GM13977 (cell line): ENCODE data around the gene CWC22.
"Not testable (repeated sequence)": the region's sequence is repeated elsewhere in the genome, so short reads cannot be mapped to it uniquely, and the experiment has no call there.

Source experiments
- DNase-seq: peaks from one replicate; pipeline ENCODE4 v3.0.0; 2012; ENCODE audit warnings: low spot score
- in situ Hi-C: fragments of 300-500 bp; cut with MboI; formaldehyde crosslinking; loops from one replicate; pipeline ENCODE4 v1.12.0; 2022; ENCODE audit warnings: low sequenced_read_pairs, low pct_unique_long_range_greater_than_20kb, mixed read lengths, inconsistent platforms; ENCODE audit not compliant: unreplicated experiment
- TF ChIP-seq, protein P1 (sequence below): IDR thresholded peaks from 2 replicates; pipeline ENCODE4 v1.5.1; 2012; ENCODE audit warnings: mild to moderate bottlenecking, control low read depth; ENCODE audit not compliant: insufficient read depth; ENCODE audit errors: extremely low read depth, missing control alignments

The CWC22 gene

DNA sequence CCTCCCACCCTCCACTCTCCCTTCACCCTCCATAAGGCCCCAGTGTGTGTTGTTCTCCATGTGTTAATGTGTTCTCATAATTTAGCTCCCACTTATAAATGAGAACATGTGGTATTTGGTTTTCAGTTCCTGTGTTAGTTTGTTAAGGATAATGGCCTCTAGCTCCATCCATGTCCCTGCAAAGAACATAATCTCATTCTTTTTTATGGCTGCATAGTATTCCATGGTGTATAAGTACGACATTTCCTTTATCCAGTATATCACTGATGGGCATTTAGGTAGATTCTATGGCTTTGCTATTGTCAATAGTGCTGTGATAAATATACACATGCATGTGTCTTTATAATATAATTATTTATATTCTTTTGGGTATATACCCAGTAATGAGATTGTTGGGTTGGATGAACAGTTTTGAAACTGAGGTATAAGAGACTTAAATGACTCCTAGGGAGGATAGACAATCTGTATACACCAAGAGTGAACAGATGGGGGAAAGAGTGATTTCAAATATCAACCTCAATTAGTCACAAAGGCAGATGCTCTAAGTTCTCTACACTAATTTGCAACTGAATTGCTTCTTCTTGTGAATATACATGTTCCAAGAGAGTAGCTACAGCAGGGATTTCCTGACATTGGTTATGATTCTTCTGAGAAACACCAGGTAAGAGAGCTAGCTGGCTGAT lies 23.7 kb downstream of the CWC22 start:
- in situ Hi-C loops, result no loop called here
- DNase-seq, result no peak
- TF ChIP-seq, protein P1, sequence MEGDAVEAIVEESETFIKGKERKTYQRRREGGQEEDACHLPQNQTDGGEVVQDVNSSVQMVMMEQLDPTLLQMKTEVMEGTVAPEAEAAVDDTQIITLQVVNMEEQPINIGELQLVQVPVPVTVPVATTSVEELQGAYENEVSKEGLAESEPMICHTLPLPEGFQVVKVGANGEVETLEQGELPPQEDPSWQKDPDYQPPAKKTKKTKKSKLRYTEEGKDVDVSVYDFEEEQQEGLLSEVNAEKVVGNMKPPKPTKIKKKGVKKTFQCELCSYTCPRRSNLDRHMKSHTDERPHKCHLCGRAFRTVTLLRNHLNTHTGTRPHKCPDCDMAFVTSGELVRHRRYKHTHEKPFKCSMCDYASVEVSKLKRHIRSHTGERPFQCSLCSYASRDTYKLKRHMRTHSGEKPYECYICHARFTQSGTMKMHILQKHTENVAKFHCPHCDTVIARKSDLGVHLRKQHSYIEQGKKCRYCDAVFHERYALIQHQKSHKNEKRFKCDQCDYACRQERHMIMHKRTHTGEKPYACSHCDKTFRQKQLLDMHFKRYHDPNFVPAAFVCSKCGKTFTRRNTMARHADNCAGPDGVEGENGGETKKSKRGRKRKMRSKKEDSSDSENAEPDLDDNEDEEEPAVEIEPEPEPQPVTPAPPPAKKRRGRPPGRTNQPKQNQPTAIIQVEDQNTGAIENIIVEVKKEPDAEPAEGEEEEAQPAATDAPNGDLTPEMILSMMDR, result no peak

DNA sequence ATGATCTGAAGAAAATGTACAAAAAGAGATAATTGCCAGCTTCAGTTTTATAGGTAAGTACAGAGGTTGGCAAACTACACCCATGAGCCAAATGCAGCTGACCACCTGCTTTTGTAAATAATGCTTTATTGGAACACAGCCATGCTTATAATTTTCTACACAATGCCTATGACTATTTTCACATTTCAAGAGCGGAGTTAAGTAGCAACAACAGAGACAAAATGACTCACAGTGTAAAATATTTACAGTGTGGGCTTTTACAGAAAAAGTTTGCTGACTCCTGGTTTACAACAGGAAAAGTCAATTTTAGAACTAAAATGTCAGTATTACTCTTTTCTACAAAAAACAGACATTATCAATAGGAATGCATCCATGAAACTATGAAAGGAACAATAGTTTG lies 26.0 kb downstream of the CWC22 start:
- TF ChIP-seq, protein P1, result no peak
- no peak for DNase-seq
- in situ Hi-C loops, result no loop called here

GRCh38 chr2:179974761-179975160 lies 32.3 kb downstream of the CWC22 start:
- in situ Hi-C loops, result no loop called here
- TF ChIP-seq, protein P1, result no peak
- DNase-seq, result no peak

- TF ChIP-seq, protein P1, result no peak
- no peak for DNase-seq
- in situ Hi-C loops, result no loop called here
These were observed 40.2 kb downstream of the CWC22 start for GRCh38 chr2:179966778-179967394.

DNA sequence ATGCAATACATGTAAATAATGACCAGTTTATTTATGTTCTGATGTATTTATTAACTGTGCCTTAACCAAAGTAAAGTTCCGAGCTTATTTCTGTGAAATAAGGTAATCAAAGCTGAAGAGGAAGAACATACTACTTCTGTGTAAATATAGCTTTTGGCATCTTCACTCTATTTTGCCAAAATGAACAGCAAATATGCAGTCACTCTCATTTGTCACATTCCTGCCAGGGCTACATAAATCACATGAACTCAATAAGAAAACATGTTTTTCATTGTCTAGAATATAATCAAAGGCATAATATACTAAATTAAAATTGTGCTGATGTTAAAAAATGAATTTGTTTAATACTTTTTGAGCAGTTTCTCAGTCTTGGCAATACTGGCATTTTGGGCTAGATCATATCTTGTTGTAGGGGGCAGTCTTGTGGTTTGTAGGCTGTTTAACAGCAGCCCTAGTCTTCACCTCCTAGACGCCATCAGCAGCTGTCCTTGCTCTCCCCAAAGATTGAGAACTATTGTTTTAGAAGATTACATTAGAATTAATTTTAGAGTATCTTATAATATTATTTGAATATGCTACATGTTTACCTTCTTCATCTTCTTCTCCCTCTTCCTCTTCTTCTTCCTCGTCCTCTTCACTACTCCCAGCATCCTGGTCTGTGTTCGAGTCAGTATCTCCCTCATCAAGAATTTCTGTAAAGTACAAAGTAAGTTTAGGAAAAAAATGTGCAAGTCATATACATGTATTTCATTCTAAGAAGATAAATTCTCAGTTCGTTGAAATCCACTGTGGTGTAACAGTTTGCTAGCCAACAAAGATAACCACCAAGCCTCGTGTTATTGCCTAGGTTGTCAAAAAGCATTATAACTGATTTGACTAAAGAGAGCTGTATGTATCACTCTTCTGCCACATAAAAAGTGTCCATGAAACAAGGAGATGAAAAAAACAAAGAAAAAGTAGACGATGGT lies 41.5 kb downstream of the CWC22 start:
- in situ Hi-C loops, result no loop called here
- no peak for DNase-seq
- TF ChIP-seq, protein P1, result no peak

DNA sequence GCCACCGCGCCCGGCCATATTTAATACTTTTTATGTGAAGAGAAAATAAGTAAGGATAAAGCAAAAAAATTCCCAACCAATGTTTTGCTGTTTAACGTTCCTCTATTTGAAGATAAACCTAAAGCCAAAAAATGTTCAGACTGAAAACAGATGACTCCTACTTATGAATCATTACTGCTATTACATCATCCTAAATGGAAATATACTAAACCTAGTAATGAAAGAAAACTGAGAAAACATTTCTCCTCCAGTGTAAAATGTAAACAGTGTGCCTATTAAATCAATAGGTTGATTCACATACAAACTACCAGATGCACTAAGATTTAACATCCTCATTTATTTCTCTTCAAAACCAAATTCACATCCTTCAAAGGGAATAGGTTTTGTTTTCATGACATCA lies 43.5 kb downstream of the CWC22 start:
- in situ Hi-C loops, result no loop called here

DNA sequence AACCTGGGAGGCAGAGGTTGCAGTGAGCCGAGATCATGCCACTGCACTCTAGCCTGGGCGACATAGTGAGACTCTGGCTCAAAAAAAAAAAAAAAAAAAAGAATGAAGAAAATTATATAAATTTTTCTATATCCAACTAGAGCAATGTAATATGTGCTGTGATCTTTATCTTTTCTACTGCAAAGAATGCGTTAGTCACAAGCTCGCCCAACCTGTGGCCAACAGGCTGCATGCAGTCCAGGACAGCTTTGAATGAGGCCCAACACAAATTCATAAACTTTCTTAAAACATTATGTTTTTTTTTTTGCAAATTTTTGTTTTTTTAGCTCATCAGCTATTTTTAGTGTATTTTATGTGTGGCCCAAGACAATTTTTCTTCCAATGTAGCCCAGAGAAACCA lies 48.8 kb downstream of the CWC22 start:
- DNase-seq, in situ Hi-C loops: not testable (repeated sequence)

More for the DNA sequence above, 43.5 kb downstream of the CWC22 start:
- TF ChIP-seq, protein P1, result no peak
- no peak for DNase-seq
